Osteocyte (in vitro differentiated cells): ENCODE data around the gene EGR2. TPM values are rescaled to one million over a fixed set of nuclear protein-coding genes. Genes with fewer than 3 reads are reported as not detected.

ENCODE experiments used
- DNase-seq: peaks from one replicate; pipeline ENCODE4 v3.0.0; 2021; ENCODE audit warnings: mixed read lengths; ENCODE audit not compliant: unreplicated experiment; ENCODE audit errors: extremely low spot score
- H3K27ac Mint-ChIP-seq: one replicate; pipeline ENCODE4 v1.8.0; 2021; ENCODE audit warnings: mild to moderate bottlenecking, mixed read lengths; ENCODE audit not compliant: unreplicated experiment
- H3K27me3 Mint-ChIP-seq: one replicate; pipeline ENCODE4 v1.8.0; 2021; ENCODE audit warnings: mixed read lengths; ENCODE audit not compliant: unreplicated experiment
- H3K36me3 Mint-ChIP-seq: one replicate; pipeline ENCODE4 v1.8.0; 2021; ENCODE audit warnings: mixed read lengths; ENCODE audit not compliant: unreplicated experiment
- H3K4me1 Mint-ChIP-seq: one replicate; pipeline ENCODE4 v1.8.0; 2021; ENCODE audit warnings: mixed read lengths; ENCODE audit not compliant: unreplicated experiment
- H3K4me3 Mint-ChIP-seq: one replicate; pipeline ENCODE4 v1.8.0; 2021; ENCODE audit warnings: mild to moderate bottlenecking, moderate library complexity, mixed read lengths; ENCODE audit not compliant: unreplicated experiment
- H3K9me3 Mint-ChIP-seq: one replicate; pipeline ENCODE4 v1.8.0; 2021; ENCODE audit warnings: mixed read lengths; ENCODE audit not compliant: unreplicated experiment
- total RNA-seq: library from RNA; stranded (reverse); gene quantifications from 2 replicates; pipeline ENCODE4 v1.2.1, GENCODE V29; 2021
- TF ChIP-seq, protein P1 (sequence below): fragments of 200-600 bp; sonication (generic); IDR thresholded peaks from 2 replicates; pipeline ENCODE4 v1.5.0; 2021; ENCODE audit warnings: antibody characterized with exemption, mild to moderate bottlenecking, moderate library complexity

EGR2 gene
- total RNA-seq, 1 donor from 2014 or later = 11.7 TPM

DNA sequence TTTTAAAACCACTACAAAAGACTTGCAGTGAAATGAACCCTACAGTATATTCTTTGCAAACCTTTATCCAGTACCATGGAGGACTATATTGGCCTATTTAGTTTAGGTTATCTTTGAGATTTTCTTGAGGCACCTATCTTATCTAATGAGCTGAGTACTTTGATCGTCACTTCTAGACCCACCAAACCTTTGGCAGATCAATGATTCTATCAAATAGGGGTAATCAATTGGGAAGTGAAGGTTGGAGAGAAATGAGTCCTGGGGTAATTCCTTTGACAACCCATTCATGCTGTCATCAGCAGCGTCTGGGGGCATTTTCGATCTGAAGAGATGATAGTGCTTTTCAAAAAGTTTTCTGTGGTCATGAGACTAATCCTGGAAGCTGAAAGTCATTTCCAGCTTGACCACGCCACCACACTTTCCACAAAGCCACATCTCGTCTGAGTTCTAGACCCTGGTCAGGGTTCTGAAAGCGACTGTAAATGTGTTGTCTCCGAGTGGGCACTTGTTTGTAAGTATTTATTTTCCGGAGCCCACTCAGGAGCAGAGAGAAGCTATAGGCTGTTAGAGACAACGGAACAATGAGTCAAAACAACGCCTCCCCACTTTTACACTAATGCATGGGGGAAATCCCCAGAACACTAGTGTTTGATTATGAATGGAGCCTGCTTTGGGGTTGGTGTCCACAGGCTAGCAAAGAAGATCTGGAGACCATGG lies 4.8 kb downstream of the EGR2 start:
- Mint-ChIP-seq H3K27ac (no peak overlapping the region), H3K9me3 (no peaks in the 10 kb centered on the region), H3K4me3 (no peak overlapping the region), H3K36me3 (peaks cover 6% of the 10 kb centered on the region), H3K27me3 (peaks cover 19% of the 10 kb centered on the region), H3K4me1 (peaks cover 29% of the 10 kb centered on the region)
- no peak for DNase-seq
- TF ChIP-seq, protein P1, sequence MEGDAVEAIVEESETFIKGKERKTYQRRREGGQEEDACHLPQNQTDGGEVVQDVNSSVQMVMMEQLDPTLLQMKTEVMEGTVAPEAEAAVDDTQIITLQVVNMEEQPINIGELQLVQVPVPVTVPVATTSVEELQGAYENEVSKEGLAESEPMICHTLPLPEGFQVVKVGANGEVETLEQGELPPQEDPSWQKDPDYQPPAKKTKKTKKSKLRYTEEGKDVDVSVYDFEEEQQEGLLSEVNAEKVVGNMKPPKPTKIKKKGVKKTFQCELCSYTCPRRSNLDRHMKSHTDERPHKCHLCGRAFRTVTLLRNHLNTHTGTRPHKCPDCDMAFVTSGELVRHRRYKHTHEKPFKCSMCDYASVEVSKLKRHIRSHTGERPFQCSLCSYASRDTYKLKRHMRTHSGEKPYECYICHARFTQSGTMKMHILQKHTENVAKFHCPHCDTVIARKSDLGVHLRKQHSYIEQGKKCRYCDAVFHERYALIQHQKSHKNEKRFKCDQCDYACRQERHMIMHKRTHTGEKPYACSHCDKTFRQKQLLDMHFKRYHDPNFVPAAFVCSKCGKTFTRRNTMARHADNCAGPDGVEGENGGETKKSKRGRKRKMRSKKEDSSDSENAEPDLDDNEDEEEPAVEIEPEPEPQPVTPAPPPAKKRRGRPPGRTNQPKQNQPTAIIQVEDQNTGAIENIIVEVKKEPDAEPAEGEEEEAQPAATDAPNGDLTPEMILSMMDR = no peak

DNA sequence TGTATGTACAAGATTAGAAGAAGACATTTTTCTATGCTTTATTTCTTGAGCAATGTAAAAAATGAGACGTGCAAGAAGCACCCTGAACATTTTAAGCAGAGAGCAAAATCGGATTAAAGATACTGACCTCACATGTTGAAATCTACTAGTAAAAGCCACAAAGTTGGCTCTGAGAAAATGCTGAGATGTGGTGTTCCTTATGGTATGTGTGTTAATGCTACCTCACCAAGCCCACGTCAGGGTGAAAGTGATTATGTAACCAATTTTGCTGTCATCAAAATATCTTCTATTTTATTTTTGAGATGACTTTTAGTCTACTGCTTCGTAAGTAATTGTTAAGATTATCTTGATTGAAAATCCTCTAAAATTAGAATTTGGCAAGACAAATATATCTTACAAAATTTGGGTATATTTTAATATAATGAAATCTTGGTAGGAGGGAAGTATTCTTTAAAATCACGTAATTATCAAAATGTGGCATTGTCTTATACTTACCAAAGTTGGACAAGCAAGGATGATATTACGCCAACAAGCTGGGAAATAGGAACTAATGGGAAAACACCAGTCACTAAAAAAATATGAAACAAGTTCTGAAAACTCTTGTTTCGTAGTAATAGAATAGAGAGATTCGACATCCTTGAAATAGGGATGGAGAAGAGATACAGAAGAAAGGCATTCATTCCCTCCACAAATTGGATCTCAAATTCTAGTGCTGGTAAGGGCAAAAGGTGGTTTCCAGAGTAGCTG lies 5.8 kb downstream of the EGR2 start:
- Mint-ChIP-seq H3K27ac (no peak overlapping the region), H3K9me3 (no peaks in the 10 kb centered on the region), H3K36me3 (peaks cover 8% of the 10 kb centered on the region), H3K4me1 (peaks cover 24% of the 10 kb centered on the region), H3K4me3 (no peak overlapping the region), H3K27me3 (peaks cover 11% of the 10 kb centered on the region)
- TF ChIP-seq, protein P1 = no peak
- no peak for DNase-seq

DNA sequence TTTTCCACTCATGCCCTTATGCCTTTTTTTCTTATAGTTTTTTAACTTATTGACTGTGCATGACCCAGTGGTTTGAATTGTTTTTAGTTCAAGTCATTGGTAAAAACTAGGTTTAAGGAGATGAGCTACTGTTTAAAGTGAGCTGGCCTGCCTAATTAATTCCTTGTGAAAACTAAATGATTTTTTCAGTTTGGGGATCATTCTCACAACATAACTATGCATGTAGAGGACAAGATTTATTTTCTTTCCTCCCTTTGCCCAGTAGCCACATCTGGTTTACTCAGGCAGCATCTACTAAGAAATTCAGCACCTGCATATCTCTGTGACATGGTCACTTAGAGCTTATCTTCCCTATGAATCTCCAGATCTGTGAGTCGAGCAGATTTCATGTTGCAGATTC lies 9.9 kb downstream of the EGR2 start:
- peak overlapping the region; percentile 84 for H3K4me3 Mint-ChIP-seq
- peak overlapping the region; percentile 18 for H3K27ac Mint-ChIP-seq
- H3K4me1 Mint-ChIP-seq = peaks cover 25% of the 10 kb centered on the region
- H3K27me3 Mint-ChIP-seq = peaks cover 2% of the 10 kb centered on the region
- TF ChIP-seq, protein P1 = no peak
- no peak for DNase-seq
- peaks cover 8% of the 10 kb centered on the region for H3K36me3 Mint-ChIP-seq
- no peaks in the 10 kb centered on the region for H3K9me3 Mint-ChIP-seq

GRCh38 chr10:62805231-62806099 lies 10.7 kb downstream of the EGR2 start:
- DNase-seq = no peak
- H3K36me3 Mint-ChIP-seq = peaks cover 8% of the 10 kb centered on the region
- H3K4me3 Mint-ChIP-seq = peak overlapping the region; percentile 84
- H3K4me1 Mint-ChIP-seq = peaks cover 25% of the 10 kb centered on the region
- TF ChIP-seq, protein P1 = no peak
- peak overlapping the region; percentile 63 for H3K27ac Mint-ChIP-seq
- H3K27me3 Mint-ChIP-seq = peaks cover 6% of the 10 kb centered on the region
- H3K9me3 Mint-ChIP-seq = no peaks in the 10 kb centered on the region
